ENCODE results near the gene ATP1A2. TPM values are rescaled to one million over a fixed set of nuclear protein-coding genes. Genes with fewer than 3 reads are reported as not detected.

ATP1A2 gene
- total and polyA plus RNA-seq, 8 donors = 0.31 to 104 (median 10.9) TPM

DNA sequence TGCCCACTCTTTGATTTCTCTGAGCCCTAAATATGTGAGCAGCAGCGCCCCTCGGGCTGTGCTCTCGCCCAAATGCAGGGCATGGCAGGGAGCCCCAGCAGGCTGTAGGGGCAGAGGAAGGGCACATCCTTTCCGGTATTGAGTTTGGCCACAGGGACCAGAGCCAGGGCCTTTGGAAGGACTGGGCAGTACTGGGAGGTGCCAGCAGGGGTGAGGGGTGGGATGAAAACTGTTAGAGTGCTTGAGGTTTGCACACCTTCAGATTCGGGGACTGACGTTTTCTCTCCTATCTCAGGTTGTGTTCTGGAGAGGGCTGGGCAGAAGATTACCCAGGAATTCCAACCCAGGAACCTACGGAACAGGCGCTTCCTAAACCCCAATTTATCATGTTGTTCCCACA, 2.2 kb upstream of the ATP1A2 start:
- TF ChIP-seq POLR2AphosphoS5 (IDR thresholded peaks at IDR 0.05) (no peak), EP300 (IDR thresholded peaks at IDR 0.05) (no peak)
- 57 to 81% (median 71%) methylated on average over 8 of the region's 8 CpGs for WGBS, 5 donors
- Histone ChIP-seq H3K27ac (peak overlapping the region in 1 of 5 donors; percentile 73), H3K27me3 (peaks cover 0 to 30% (median 15%) of the 10 kb centered on the region in 3 donors), H3K36me3 (no peaks in the 10 kb centered on the region), H3K9me3 (no peaks in the 10 kb centered on the region), H3K4me3 (no peak overlapping the region), H3K4me1 (peaks cover 0 to 44% (median 21%) of the 10 kb centered on the region in 4 donors)
- no peak for DNase-seq
- intact Hi-C loops (cut with DNase I; ENCODE audit: low total_unique reads) = loop anchor here (10.0 kb wide), 1 partner anchor 61 kb away; no protein-coding TSS in a partner anchor

- intact Hi-C loops (cut with DNase I; ENCODE audit: low total_unique reads) = loop anchor here (10.0 kb wide), 1 partner anchor 61 kb away; no protein-coding TSS in a partner anchor
- Histone ChIP-seq H3K36me3 (no peaks in the 10 kb centered on the region), H3K27me3 (peaks cover 0 to 30% (median 15%) of the 10 kb centered on the region in 3 donors), H3K27ac (peak overlapping the region in 2 of 5 donors; percentile 27 to 73), H3K4me3 (no peak overlapping the region), H3K9me3 (no peaks in the 10 kb centered on the region), H3K4me1 (peaks cover 0 to 49% (median 23%) of the 10 kb centered on the region in 4 donors)
- TF ChIP-seq, protein P1, sequence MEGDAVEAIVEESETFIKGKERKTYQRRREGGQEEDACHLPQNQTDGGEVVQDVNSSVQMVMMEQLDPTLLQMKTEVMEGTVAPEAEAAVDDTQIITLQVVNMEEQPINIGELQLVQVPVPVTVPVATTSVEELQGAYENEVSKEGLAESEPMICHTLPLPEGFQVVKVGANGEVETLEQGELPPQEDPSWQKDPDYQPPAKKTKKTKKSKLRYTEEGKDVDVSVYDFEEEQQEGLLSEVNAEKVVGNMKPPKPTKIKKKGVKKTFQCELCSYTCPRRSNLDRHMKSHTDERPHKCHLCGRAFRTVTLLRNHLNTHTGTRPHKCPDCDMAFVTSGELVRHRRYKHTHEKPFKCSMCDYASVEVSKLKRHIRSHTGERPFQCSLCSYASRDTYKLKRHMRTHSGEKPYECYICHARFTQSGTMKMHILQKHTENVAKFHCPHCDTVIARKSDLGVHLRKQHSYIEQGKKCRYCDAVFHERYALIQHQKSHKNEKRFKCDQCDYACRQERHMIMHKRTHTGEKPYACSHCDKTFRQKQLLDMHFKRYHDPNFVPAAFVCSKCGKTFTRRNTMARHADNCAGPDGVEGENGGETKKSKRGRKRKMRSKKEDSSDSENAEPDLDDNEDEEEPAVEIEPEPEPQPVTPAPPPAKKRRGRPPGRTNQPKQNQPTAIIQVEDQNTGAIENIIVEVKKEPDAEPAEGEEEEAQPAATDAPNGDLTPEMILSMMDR (IDR thresholded peaks at IDR 0.05) = no peak
- no peak for TF ChIP-seq EP300 (IDR thresholded peaks at IDR 0.05)
- WGBS, 5 donors = 72 to 81% (median 75%) methylated on average over 4 of the region's 4 CpGs
- no peak for DNase-seq
Measured at GRCh38 chr1:160114085-160114484, 1.5 kb upstream of the ATP1A2 start.

GRCh38 chr1:160116283-160117147, 956 bp downstream of the ATP1A2 start:
- peaks cover 0 to 30% (median 15%) of the 10 kb centered on the region in 3 donors for H3K27me3 ChIP-seq
- TF ChIP-seq POLR2AphosphoS5 (IDR thresholded peaks at IDR 0.05) = peak in 1 of 3 donors; percentile 11
- no peak for TF ChIP-seq POLR2A (IDR thresholded peaks at IDR 0.05)
- peak overlapping the region in 3 of 5 donors; percentile 60 to 73 (median 73) for H3K27ac ChIP-seq
- H3K36me3 ChIP-seq = peaks cover 0 to 11% (median 4%) of the 10 kb centered on the region in 4 donors
- intact Hi-C loops (cut with DNase I; ENCODE audit: low total_unique reads) = loop anchor here (10.0 kb wide), 1 partner anchor 58 kb away; no protein-coding TSS in a partner anchor
- peaks cover 0 to 56% (median 23%) of the 10 kb centered on the region in 4 donors for H3K4me1 ChIP-seq
- WGBS, 5 donors = 45 to 63% (median 61%) methylated on average over 9 to 12 of the region's 12 CpGs
- H3K4me3 ChIP-seq = peak overlapping the region in 3 of 4 donors; percentile 31 to 43 (median 41)
- H3K9me3 ChIP-seq = no peaks in the 10 kb centered on the region
- DNase-seq = peak in 1 of 2 donors; percentile 59

DNA sequence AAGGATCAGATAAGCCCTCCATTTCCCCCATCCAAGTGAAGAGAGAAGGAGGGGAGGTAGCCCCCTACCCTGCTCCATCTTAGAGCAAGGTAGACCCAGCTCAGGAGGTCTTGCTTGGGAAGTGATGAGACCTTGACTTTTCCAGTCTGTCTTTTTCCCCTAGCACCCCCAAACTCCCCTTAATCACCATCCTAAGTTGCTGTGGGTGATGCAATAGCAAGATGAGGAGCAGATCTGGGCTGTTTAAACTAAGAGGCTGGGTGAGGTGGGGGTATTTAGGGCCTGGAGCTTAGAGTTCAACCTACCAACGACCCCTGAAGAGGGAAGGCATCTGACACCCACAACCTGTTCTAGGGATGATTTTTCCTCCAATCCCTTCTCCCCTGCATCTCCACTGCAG, 1.7 kb downstream of the ATP1A2 start:
- Histone ChIP-seq H3K36me3 (peaks cover 0 to 11% (median 4%) of the 10 kb centered on the region in 4 donors), H3K9me3 (no peaks in the 10 kb centered on the region), H3K27ac (peak overlapping the region in 3 of 5 donors; percentile 37 to 73 (median 73)), H3K4me3 (peak overlapping the region in 3 of 4 donors; percentile 31 to 43 (median 41)), H3K27me3 (peaks cover 0 to 30% (median 15%) of the 10 kb centered on the region in 3 donors), H3K4me1 (peaks cover 0 to 56% (median 23%) of the 10 kb centered on the region in 4 donors)
- intact Hi-C loops (cut with DNase I; ENCODE audit: low total_unique reads) = loop anchor here (10.0 kb wide), 1 partner anchor 58 kb away; no protein-coding TSS in a partner anchor
- WGBS, 5 donors = 6 to 20% (median 15%) methylated on average over 1 of the region's 1 CpG
- TF ChIP-seq POLR2A (IDR thresholded peaks at IDR 0.05) (no peak), EP300 (IDR thresholded peaks at IDR 0.05) (no peak), POLR2AphosphoS5 (IDR thresholded peaks at IDR 0.05) (no peak)
- TF ChIP-seq, protein P1 (IDR thresholded peaks at IDR 0.05) = no peak
- DNase-seq = no peak

DNA sequence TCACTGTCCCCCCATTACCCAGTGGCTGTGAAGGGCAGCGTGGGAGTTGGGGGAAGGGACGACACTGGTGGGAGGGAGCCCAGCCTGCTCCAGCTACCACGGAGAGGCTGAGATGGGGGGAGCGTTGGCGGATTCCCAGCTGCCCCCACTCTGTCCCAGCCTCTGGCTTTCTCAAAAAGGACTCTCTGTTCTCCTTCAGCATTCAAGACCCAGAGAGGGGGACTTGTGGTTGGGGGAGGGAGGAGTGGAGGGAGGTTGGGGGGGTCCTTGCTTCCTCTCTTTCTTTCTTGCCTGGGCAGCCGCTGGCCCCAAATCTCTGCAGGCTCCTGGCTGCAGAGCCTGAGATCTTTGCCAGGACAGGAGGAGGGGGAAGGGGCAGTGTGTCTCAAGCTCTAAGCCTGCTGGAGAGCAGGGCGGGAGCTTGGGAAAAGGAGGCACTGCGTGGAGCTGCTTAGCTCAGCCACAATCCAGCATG, 2.2 kb downstream of the ATP1A2 start:
- TF ChIP-seq EP300 (IDR thresholded peaks at IDR 0.05) (no peak), POLR2AphosphoS5 (IDR thresholded peaks at IDR 0.05) (peak in 1 of 3 donors; percentile 51)
- intact Hi-C loops (cut with DNase I; ENCODE audit: low total_unique reads) = loop anchor here (10.0 kb wide), 1 partner anchor 57 kb away; no protein-coding TSS in a partner anchor
- H3K4me3 ChIP-seq = peak overlapping the region in 3 of 4 donors; percentile 31 to 43 (median 41)
- H3K4me1 ChIP-seq = peaks cover 0 to 56% (median 23%) of the 10 kb centered on the region in 4 donors
- peak; percentile 32 to 84 for DNase-seq
- peaks cover 0 to 11% (median 4%) of the 10 kb centered on the region in 4 donors for H3K36me3 ChIP-seq
- H3K9me3 ChIP-seq = no peaks in the 10 kb centered on the region
- H3K27me3 ChIP-seq = peaks cover 0 to 30% (median 15%) of the 10 kb centered on the region in 3 donors
- 28 to 36% (median 31%) methylated on average over 8 of the region's 8 CpGs for WGBS, 5 donors
- H3K27ac ChIP-seq = peak overlapping the region in 3 of 5 donors; percentile 37 to 73 (median 73)
